Brain microvascular endothelial cell (primary cell): ENCODE data around the gene BICDL2.

Source experiments
- DNase-seq: peaks from one replicate; pipeline ENCODE4 v3.0.0-alpha.2; 2020
- H3K27ac ChIP-seq: fragments of 250-450 bp; sonication (Bioruptor Pico); 2 replicates; pipeline ENCODE4 v1.5.1; 2020; ENCODE audit warnings: mild to moderate bottlenecking, moderate library complexity
- H3K27me3 ChIP-seq: fragments of 250-450 bp; sonication (Bioruptor Pico); replicated peaks from 2 replicates; pipeline ENCODE4 v1.5.1; 2020; ENCODE audit warnings: mild to moderate bottlenecking
- H3K36me3 ChIP-seq: fragments of 250-450 bp; sonication (Bioruptor Pico); replicated peaks from 2 replicates; pipeline ENCODE4 v1.5.1; 2020; ENCODE audit warnings: mild to moderate bottlenecking
- H3K4me3 ChIP-seq: 2 replicates; pipeline ENCODE4 v1.5.1; 2011; ENCODE audit warnings: low read depth, mild to moderate bottlenecking, control low read depth, low read length, moderate library complexity
- in situ Hi-C: cut with HindIII; loops from 2 replicates; pipeline ENCODE4 v1.10.0; 2017; ENCODE audit warnings: low sequenced_read_pairs, low pct_ligation_motif_present
- TF ChIP-seq, protein P1 (sequence below): IDR thresholded peaks from 2 replicates; pipeline ENCODE4 v1.5.1; 2011; ENCODE audit warnings: low read depth, mild to moderate bottlenecking, moderate library complexity, low read length, control low read depth, inconsistent platforms; ENCODE audit errors: missing control alignments

Gene BICDL2

DNA sequence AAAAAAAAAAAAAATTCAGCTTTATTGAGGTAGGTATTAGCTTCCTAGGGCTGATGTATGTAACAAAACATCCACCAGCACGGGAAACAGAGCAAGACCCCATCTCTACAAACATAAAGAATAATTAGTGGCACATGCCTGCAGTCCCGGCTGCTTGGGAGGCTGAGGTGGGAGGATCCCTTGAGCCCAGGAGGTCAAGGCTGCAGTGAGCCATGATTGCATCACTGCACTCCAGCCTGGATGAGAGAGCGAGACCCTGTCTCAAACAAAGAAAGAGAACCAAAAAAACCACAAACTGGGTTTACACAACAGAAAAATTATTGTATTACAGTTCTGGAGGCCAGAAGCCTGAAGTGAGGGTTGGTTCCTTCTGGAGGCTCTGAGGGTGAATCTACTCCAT is 5.6 kb upstream of the BICDL2 start:
- no peak overlapping the region for H3K27ac ChIP-seq
- in situ Hi-C loops, result no loop called here
- no peaks in the 10 kb centered on the region for H3K36me3 ChIP-seq
- TF ChIP-seq, protein P1, sequence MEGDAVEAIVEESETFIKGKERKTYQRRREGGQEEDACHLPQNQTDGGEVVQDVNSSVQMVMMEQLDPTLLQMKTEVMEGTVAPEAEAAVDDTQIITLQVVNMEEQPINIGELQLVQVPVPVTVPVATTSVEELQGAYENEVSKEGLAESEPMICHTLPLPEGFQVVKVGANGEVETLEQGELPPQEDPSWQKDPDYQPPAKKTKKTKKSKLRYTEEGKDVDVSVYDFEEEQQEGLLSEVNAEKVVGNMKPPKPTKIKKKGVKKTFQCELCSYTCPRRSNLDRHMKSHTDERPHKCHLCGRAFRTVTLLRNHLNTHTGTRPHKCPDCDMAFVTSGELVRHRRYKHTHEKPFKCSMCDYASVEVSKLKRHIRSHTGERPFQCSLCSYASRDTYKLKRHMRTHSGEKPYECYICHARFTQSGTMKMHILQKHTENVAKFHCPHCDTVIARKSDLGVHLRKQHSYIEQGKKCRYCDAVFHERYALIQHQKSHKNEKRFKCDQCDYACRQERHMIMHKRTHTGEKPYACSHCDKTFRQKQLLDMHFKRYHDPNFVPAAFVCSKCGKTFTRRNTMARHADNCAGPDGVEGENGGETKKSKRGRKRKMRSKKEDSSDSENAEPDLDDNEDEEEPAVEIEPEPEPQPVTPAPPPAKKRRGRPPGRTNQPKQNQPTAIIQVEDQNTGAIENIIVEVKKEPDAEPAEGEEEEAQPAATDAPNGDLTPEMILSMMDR, result no peak
- no peak overlapping the region for H3K4me3 ChIP-seq
- DNase-seq, result no peak
- H3K27me3 ChIP-seq, result peaks cover 29% of the 10 kb centered on the region

DNA sequence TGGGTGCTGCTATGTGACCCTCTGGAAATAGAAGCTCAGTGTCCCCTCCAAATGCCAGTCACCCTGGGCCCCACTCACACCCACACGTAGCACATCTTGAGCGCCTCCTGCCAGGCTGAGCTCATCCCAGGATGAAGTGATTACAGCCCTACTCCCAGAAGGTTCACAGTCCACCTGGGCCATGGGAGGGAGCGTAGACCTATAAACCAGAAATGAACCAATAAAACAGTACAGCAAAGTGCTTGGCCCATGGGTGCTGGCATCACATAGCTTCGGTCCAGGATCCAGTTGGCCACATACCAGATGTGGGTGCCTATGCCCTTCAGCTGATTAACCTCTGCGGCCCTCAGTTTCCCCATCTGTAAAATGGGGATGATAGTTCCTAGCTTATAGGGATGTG is 2.2 kb upstream of the BICDL2 start:
- Histone ChIP-seq H3K4me3 (no peak overlapping the region), H3K27ac (no peak overlapping the region), H3K36me3 (no peaks in the 10 kb centered on the region), H3K27me3 (peaks cover 46% of the 10 kb centered on the region)
- no peak for DNase-seq
- TF ChIP-seq, protein P1, result no peak
- in situ Hi-C loops, result no loop called here

DNA sequence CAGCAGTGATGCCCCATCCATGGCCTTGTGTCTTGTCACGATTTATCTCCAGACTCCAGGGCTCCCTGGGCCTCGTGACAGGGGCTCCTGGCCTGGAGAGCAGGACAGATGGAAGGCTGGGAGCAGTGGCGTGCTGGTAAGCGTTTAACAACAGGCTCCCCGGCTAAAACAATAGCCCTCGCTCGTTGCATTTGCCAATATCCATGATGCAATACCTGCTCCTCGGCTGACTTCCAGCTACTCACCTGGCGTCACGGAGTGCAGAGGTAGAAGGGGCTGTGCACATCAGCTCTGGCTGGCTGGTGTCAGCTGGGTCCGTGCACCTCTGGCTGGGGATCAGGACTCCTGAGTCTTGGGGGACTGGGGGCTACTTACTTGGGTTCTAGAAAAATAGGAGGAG is 1.5 kb upstream of the BICDL2 start:
- no peaks in the 10 kb centered on the region for H3K36me3 ChIP-seq
- TF ChIP-seq, protein P1, result no peak
- DNase-seq, result no peak
- no peak overlapping the region for H3K27ac ChIP-seq
- no peak overlapping the region for H3K4me3 ChIP-seq
- H3K27me3 ChIP-seq, result peaks cover 52% of the 10 kb centered on the region
- in situ Hi-C loops, result no loop called here

DNA sequence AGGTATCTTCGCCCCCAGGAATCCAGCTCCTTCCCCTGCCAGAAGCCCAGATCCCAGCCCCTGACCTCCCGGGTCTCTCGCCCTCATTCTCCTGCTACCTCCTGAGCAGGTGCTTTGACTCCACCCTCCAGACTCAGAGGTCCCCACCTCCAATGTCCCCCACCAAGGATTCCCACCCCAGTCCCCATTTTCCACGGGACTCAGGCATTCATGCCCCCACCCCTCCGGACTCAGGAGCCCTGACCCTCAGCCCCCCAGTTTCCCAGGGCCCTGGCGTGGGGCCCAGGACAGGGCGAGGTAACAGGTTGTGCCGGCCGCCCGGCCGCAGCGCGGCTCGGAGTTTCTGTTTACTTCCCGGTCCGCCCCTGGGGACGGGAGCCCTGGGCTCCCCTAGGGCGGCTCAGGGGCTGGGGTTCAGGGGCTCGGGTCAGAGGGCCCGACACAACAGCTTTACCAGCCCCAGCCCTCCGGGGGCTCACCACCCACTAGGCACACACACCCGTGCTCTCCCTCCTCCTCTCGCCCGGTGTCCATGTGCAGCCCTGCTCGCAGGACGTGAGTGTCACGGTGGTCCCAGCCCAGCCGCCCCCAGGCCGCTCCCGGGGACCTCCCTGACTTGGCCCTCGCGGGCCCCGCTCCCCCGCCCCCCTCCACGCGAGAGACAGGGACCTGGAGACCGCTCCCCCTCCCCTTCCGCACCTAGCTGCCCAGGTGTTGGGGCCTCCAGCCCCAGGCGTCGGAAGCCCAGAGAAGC is 595 bp downstream of the BICDL2 start:
- in situ Hi-C loops, result no loop called here
- Histone ChIP-seq H3K36me3 (no peaks in the 10 kb centered on the region), H3K27ac (no peak overlapping the region), H3K27me3 (peaks cover 65% of the 10 kb centered on the region), H3K4me3 (no peak overlapping the region)
- DNase-seq, result no peak
- TF ChIP-seq, protein P1, result no peak

DNA sequence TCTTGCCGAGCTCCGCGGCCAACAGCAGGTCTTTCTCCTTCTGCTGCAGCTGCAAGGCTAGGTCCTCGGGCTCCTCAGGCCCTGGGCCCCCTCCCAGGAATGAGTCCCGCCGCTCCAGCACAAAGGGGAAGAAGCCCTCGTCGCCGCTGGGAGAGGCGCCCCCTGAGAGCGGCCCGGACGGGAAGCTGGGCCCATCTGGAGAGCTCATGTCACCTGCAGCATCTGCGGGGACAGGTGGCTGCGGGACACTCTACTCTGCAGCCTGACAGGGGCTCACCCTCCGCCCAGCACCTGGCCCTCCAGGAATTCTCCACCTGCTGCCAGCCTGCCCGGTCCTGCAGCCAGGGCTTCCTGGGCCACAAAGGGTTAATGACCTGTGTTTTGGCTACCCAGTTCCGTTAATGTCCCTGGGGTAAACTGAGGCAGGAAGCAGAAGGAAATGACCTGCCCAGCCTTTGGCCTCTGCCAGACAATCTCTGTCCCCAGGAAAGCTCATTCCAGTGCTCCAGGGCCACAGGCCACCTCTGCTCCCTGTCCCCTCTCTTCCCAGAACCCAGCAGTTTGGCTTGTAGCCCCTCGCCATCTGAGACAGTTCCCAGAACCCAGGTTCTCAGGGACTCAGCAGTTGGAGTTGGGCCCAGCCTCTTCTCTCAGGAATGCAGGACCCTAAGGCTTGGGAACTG is 1.3 kb downstream of the BICDL2 start:
- TF ChIP-seq, protein P1, result no peak
- no peak for DNase-seq
- no peak overlapping the region for H3K4me3 ChIP-seq
- H3K27me3 ChIP-seq, result peaks cover 69% of the 10 kb centered on the region
- H3K27ac ChIP-seq, result no peak overlapping the region
- no peaks in the 10 kb centered on the region for H3K36me3 ChIP-seq
- in situ Hi-C loops, result no loop called here
